Natural killer cell (primary cell): ENCODE results near the gene GRID1. TPM values are rescaled to one million over a fixed set of nuclear protein-coding genes. Genes with fewer than 3 reads are reported as not detected.
A peak's percentile ranks its signal among the peaks of the same experiment; 100 is the strongest.
"Not testable (repeated sequence)": the region's sequence is repeated elsewhere in the genome, so short reads cannot be mapped to it uniquely, and the experiment has no call there.

Experiments used
- ATAC-seq, 3 donors: fragments of 150-1000 bp in 2 of 3; fragments of 200-7000 bp in 1 of 3; cut with Tn5 transposase; 1 replicate in 1 of 3; 2 replicates in 2 of 3; pipeline ENCODE4 v1.10.0; 2021; ENCODE audit warnings: mild to moderate bottlenecking in 2 of 3, moderate library complexity in 2 of 3
- DNase-seq, 2 donors: peaks; one replicate each; pipeline versions ENCODE4 v3.0.0 to v3.0.0-alpha.2; 2013 to 2021; ENCODE audit warnings: mixed read lengths in 1 of 2
- H3K27ac ChIP-seq: one replicate; pipeline ENCODE4 v1.5.1; 2013; ENCODE audit warnings: mild to moderate bottlenecking, low read length
- H3K27me3 ChIP-seq: one replicate; pipeline ENCODE4 v1.6.1; 2013; ENCODE audit warnings: low read length; ENCODE audit not compliant: control insufficient read depth, insufficient read depth
- H3K36me3 ChIP-seq: one replicate; pipeline ENCODE4 v1.6.1; 2013; ENCODE audit warnings: low read length; ENCODE audit not compliant: control insufficient read depth, insufficient read depth
- H3K4me1 ChIP-seq: one replicate; pipeline ENCODE4 v1.6.1; 2013; ENCODE audit warnings: low read length; ENCODE audit not compliant: control insufficient read depth, insufficient read depth
- H3K4me3 ChIP-seq: one replicate; pipeline ENCODE4 v1.5.1; 2013; ENCODE audit warnings: low read length
- H3K9me3 ChIP-seq: one replicate; pipeline ENCODE4 v1.6.1; 2013; ENCODE audit warnings: low read length; ENCODE audit not compliant: control insufficient read depth, insufficient read depth
- H3K27ac Mint-ChIP-seq, 2 donors: one replicate each; pipeline ENCODE4 v1.8.0; 2022; ENCODE audit warnings: mild to moderate bottlenecking in 2 of 2, mixed read lengths in 2 of 2, moderate library complexity in 1 of 2
- H3K27me3 Mint-ChIP-seq, 2 donors: one replicate each; pipeline ENCODE4 v1.8.0; 2022; ENCODE audit warnings: low read depth in 2 of 2, mixed read lengths in 2 of 2
- H3K36me3 Mint-ChIP-seq: one replicate; pipeline ENCODE4 v1.8.0; 2022; ENCODE audit warnings: mixed read lengths
- H3K4me1 Mint-ChIP-seq, 2 donors: one replicate each; pipeline ENCODE4 v1.8.0; 2022; ENCODE audit warnings: mixed read lengths in 2 of 2
- H3K4me3 Mint-ChIP-seq: one replicate; pipeline ENCODE4 v1.8.0; 2022; ENCODE audit warnings: mild to moderate bottlenecking, moderate library complexity, mixed read lengths
- H3K9me3 Mint-ChIP-seq, 2 donors: one replicate each; pipeline ENCODE4 v1.8.0; 2022; ENCODE audit warnings: mixed read lengths in 2 of 2
- CTCF ChIP-seq: fragments of 200-600 bp; IDR thresholded peaks from one replicate; pipeline ENCODE4 v1.8.0; 2022; ENCODE audit warnings: antibody characterized with exemption
- WGBS: methylation state at CpG from one replicate; pipeline ENCODE4 v1.1.7; 2013; ENCODE audit warnings: missing lambda C conversion rate; ENCODE audit not compliant: insufficient coverage; 5-methylcytosine and 5-hydroxymethylcytosine counted together
- intact Hi-C: fragments of 100-400 bp; cut with micrococcal nuclease; formaldehyde crosslinking; loops from one replicate; pipeline ENCODE4 v1.14.2; 2022
- total RNA-seq, 4 donors: library from RNA; stranded (reverse); fragments of 120-200 nt in 1 of 4; gene quantifications; one replicate each; pipeline versions ENCODE4 v1.2.3 to v1.2.4, GENCODE V29; 2013 to 2022

The GRID1 gene
- total RNA-seq, 3 donors from 2014 or later (not counting 1 experiment from before 2014, with no cell fraction given), result not detected

GRCh38 chr10:86389441-86390193, 23.0 kb upstream of the GRID1 start:
- H3K9me3 Mint-ChIP-seq, result no peaks in the 10 kb centered on the region
- Histone ChIP-seq H3K27ac (no peak overlapping the region), H3K27me3 (peaks cover 13% of the 10 kb centered on the region), H3K4me3 (peak overlapping the region; percentile 22), H3K9me3 (no peaks in the 10 kb centered on the region), H3K36me3 (no peaks in the 10 kb centered on the region), H3K4me1 (peaks cover 11% of the 10 kb centered on the region)
- H3K4me3 Mint-ChIP-seq, result peak overlapping the region; percentile 88
- ATAC-seq (peak in 2 of 3 donors; percentile 61 to 72), DNase-seq (peak in 1 of 2 donors; percentile 46)
- H3K4me1 Mint-ChIP-seq, result peaks cover 0 to 4% of the 10 kb centered on the region in 2 donors
- TF ChIP-seq CTCF, result no peak
- intact Hi-C loops, result no loop called here
- H3K27me3 Mint-ChIP-seq, result peaks cover 35 to 55% of the 10 kb centered on the region in 2 donors
- H3K36me3 Mint-ChIP-seq, result no peaks in the 10 kb centered on the region
- 20% methylated on average over 53 of the region's 53 CpGs for WGBS
- H3K27ac Mint-ChIP-seq, result no peak overlapping the region

GRCh38 chr10:86389109-86389440, 22.5 kb upstream of the GRID1 start:
- ATAC-seq, H3K27ac Mint-ChIP-seq, H3K36me3 Mint-ChIP-seq, H3K36me3 ChIP-seq, intact Hi-C loops, H3K4me1 Mint-ChIP-seq, DNase-seq, H3K9me3 ChIP-seq, H3K9me3 Mint-ChIP-seq, H3K27ac ChIP-seq: not testable (repeated sequence)
- H3K4me3 ChIP-seq, result peak overlapping the region; percentile 22
- 43% methylated on average over 12 of the region's 12 CpGs for WGBS
- Mint-ChIP-seq H3K27me3 (peaks cover 37 to 60% of the 10 kb centered on the region in 2 donors), H3K4me3 (peak overlapping the region; percentile 88)
- H3K27me3 ChIP-seq, result peaks cover 13% of the 10 kb centered on the region
- peaks cover 11% of the 10 kb centered on the region for H3K4me1 ChIP-seq

- Histone ChIP-seq H3K27me3 (peaks cover 13% of the 10 kb centered on the region), H3K9me3 (no peaks in the 10 kb centered on the region), H3K4me1 (peaks cover 11% of the 10 kb centered on the region), H3K27ac (no peak overlapping the region), H3K4me3 (no peak overlapping the region), H3K36me3 (no peaks in the 10 kb centered on the region)
- WGBS, result 61% methylated on average over 13 of the region's 13 CpGs
- Mint-ChIP-seq H3K27me3 (peaks cover 40 to 66% of the 10 kb centered on the region in 2 donors), H3K9me3 (no peaks in the 10 kb centered on the region), H3K36me3 (no peaks in the 10 kb centered on the region), H3K27ac (no peak overlapping the region), H3K4me1 (peaks cover 0 to 4% of the 10 kb centered on the region in 2 donors), H3K4me3 (peak overlapping the region; percentile 11)
- ATAC-seq (no peak), DNase-seq (no peak)
- TF ChIP-seq CTCF, result no peak
- intact Hi-C loops, result no loop called here
These were observed 21.6 kb upstream of the GRID1 start for GRCh38 chr10:86388119-86388704.

GRCh38 chr10:86387178-86387794, 20.7 kb upstream of the GRID1 start:
- Mint-ChIP-seq H3K4me1 (peaks cover 0 to 4% of the 10 kb centered on the region in 2 donors), H3K4me3 (peak overlapping the region; percentile 21), H3K27me3 (peaks cover 40 to 66% of the 10 kb centered on the region in 2 donors), H3K27ac (no peak overlapping the region), H3K9me3 (no peaks in the 10 kb centered on the region), H3K36me3 (no peaks in the 10 kb centered on the region)
- Histone ChIP-seq H3K36me3 (no peaks in the 10 kb centered on the region), H3K27me3 (peaks cover 13% of the 10 kb centered on the region), H3K27ac (no peak overlapping the region), H3K9me3 (no peaks in the 10 kb centered on the region), H3K4me3 (no peak overlapping the region), H3K4me1 (peaks cover 11% of the 10 kb centered on the region)
- ATAC-seq, result no peak
- intact Hi-C loops, result no loop called here
- DNase-seq, result no peak
- no peak for TF ChIP-seq CTCF
- 58% methylated on average over 7 of the region's 7 CpGs for WGBS
